Measurements from ENCODE around the gene CD28.

Gene CD28

DNA sequence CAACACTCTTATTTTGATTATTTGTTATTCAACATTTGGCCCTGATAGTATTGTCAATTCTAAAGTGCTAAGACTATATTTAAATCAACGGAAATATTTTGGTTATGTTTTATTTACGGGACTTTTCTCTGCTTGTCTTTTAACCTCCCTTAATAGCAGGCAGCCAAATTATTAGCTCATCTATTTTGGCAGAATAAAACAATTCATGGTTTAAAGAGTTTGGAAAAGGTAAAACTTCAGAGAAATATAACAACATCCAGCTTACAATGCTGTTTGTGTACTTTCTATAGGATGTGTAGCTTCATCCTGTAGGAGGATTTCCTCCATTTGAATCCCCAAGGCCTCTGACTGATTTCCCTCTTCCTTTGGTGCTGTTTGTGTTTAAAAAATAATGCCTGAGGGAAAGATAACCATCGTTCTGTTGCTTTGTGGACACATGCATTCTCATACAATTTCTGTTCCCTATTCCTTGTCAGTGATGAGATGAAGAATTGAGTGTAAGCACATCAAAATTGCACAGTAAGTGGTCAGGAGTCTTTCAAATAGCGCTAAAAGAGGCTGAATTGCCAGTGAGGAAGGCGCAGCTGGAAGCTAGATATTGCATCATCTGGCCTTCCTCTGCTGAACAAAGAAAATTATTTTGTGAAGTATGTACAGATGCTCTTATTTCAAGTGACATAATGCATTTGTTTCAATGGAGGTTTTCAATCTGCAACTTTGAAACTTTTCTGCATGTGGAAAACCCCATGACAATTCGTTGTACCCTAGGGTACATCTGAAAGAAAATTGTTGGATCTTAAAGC is 80.3 kb downstream of the CD28 start:
- TF ChIP-seq, protein P1, sequence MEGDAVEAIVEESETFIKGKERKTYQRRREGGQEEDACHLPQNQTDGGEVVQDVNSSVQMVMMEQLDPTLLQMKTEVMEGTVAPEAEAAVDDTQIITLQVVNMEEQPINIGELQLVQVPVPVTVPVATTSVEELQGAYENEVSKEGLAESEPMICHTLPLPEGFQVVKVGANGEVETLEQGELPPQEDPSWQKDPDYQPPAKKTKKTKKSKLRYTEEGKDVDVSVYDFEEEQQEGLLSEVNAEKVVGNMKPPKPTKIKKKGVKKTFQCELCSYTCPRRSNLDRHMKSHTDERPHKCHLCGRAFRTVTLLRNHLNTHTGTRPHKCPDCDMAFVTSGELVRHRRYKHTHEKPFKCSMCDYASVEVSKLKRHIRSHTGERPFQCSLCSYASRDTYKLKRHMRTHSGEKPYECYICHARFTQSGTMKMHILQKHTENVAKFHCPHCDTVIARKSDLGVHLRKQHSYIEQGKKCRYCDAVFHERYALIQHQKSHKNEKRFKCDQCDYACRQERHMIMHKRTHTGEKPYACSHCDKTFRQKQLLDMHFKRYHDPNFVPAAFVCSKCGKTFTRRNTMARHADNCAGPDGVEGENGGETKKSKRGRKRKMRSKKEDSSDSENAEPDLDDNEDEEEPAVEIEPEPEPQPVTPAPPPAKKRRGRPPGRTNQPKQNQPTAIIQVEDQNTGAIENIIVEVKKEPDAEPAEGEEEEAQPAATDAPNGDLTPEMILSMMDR (IDR thresholded peaks at IDR 0.05; ENCODE audit: low read depth, low read length) = no peak
- H3K4me3 ChIP-seq (ENCODE audit: low read depth, low read length) = no peak overlapping the region
- DNase-seq (ENCODE audit: low read depth, low spot score) = peak; percentile 66
- in situ Hi-C loops (cut with HindIII; ENCODE audit: low sequenced_read_pairs) = no loop called here

DNA sequence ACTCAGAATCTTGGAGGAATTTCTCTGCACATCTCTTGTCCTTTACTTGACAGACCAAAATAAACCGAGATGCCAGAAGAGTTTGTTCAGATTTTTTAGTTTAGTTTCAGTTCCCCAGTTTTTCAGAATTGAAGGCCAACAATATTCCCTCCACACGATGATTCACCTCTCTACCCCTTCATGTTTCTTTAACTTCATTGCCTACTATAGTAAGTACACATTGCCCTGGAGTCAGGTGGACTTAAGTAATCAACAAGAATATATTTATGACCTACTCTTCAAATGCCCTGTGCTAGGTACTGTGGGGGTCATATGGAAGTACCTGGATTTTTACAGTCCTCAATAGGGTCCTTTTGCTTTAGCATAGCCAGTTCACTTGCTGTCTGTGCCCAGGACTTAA is 81.5 kb downstream of the CD28 start:
- in situ Hi-C loops (cut with HindIII; ENCODE audit: low sequenced_read_pairs) = no loop called here
- H3K4me3 ChIP-seq (ENCODE audit: low read depth, low read length) = no peak overlapping the region
- DNase-seq (ENCODE audit: low read depth, low spot score) = no peak
- TF ChIP-seq, protein P1 (IDR thresholded peaks at IDR 0.05; ENCODE audit: low read depth, low read length) = no peak
